Osteoblast (primary cell): ENCODE results near the gene TAS2R16. TPM values are rescaled to one million over a fixed set of nuclear protein-coding genes. Genes with fewer than 3 reads are reported as not detected.

Experiments used
- DNase-seq: peaks from one replicate; pipeline ENCODE4 v3.0.0; 2011; ENCODE audit warnings: low spot score, mixed read lengths; ENCODE audit not compliant: insufficient read length; ENCODE audit errors: missing footprints
- H2AFZ ChIP-seq: 2 replicates; pipeline ENCODE4 v1.6.0; 2011; ENCODE audit warnings: mild to moderate bottlenecking, low read length
- H3K27ac ChIP-seq: 2 replicates; pipeline ENCODE4 v1.5.1; 2011; ENCODE audit warnings: mild to moderate bottlenecking, low read depth, low read length, moderate library complexity
- H3K27me3 ChIP-seq: 2 replicates; pipeline ENCODE4 v1.6.0; 2012; ENCODE audit warnings: mild to moderate bottlenecking, control low read depth, inconsistent platforms, low read length, moderate library complexity; ENCODE audit not compliant: insufficient read depth
- H3K36me3 ChIP-seq: 2 replicates; pipeline ENCODE4 v1.5.1; 2011; ENCODE audit warnings: mild to moderate bottlenecking, low read length, control low read depth, moderate library complexity; ENCODE audit not compliant: insufficient read depth
- H3K4me1 ChIP-seq: 2 replicates; pipeline ENCODE4 v1.5.1; 2011; ENCODE audit warnings: mild to moderate bottlenecking, low read length, control low read depth, moderate library complexity; ENCODE audit not compliant: insufficient read depth
- H3K4me2 ChIP-seq: 2 replicates; pipeline ENCODE4 v1.6.0; 2011; ENCODE audit warnings: mild to moderate bottlenecking, low read length; ENCODE audit not compliant: insufficient read depth
- H3K4me3 ChIP-seq: fragments of 200-600 bp; sonication (generic); 3 replicates; pipeline ENCODE4 v1.5.1; 2012; ENCODE audit warnings: mild to moderate bottlenecking, low read length, inconsistent platforms; ENCODE audit not compliant: insufficient read depth
- H3K79me2 ChIP-seq: 2 replicates; pipeline ENCODE4 v1.6.0; 2012; ENCODE audit warnings: mild to moderate bottlenecking, low read length, control low read depth, inconsistent platforms; ENCODE audit not compliant: insufficient read depth
- H3K9me3 ChIP-seq: 2 replicates; pipeline ENCODE4 v1.5.1; 2011; ENCODE audit warnings: low read depth, low read length, control low read depth
- H4K20me1 ChIP-seq: 2 replicates; pipeline ENCODE4 v1.6.0; 2012; ENCODE audit warnings: mild to moderate bottlenecking, low read length, control low read depth; ENCODE audit not compliant: insufficient read depth
- total RNA-seq: library from RNA; depleted of rRNA; stranded (reverse); fragments of >200 nt; gene quantifications from 2 replicates; pipeline ENCODE4 v1.2.3, GENCODE V29; 2012
- TF ChIP-seq, protein P1 (sequence below): IDR thresholded peaks from 2 replicates; pipeline ENCODE4 v1.5.1; 2011; ENCODE audit warnings: mild to moderate bottlenecking, low read depth, low read length, moderate library complexity; ENCODE audit errors: extremely low read depth

TAS2R16 gene
- total RNA-seq, 1 donor: not detected

DNA sequence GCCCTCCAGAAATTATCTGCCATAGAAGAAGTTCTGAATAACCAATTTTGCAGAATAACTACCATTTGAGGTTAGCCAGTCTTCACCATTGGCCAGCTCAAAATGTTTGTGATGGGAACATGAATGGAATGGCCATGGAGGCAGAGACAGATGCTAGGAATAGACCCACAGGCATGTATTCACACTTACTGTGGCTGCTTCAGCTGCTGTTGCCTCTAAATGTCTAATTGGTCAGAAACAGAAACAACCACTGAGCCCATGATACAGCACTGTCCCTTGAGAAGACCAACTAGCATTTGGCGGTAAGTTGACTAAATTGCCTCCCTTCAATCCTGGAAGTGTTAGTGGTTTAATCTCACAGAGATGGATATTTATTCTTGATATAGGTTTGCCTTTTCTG lies 38.6 kb upstream of the TAS2R16 start:
- H3K9me3 ChIP-seq: peaks cover 2% of the 10 kb centered on the region
- DNase-seq: no peak
- TF ChIP-seq, protein P1, sequence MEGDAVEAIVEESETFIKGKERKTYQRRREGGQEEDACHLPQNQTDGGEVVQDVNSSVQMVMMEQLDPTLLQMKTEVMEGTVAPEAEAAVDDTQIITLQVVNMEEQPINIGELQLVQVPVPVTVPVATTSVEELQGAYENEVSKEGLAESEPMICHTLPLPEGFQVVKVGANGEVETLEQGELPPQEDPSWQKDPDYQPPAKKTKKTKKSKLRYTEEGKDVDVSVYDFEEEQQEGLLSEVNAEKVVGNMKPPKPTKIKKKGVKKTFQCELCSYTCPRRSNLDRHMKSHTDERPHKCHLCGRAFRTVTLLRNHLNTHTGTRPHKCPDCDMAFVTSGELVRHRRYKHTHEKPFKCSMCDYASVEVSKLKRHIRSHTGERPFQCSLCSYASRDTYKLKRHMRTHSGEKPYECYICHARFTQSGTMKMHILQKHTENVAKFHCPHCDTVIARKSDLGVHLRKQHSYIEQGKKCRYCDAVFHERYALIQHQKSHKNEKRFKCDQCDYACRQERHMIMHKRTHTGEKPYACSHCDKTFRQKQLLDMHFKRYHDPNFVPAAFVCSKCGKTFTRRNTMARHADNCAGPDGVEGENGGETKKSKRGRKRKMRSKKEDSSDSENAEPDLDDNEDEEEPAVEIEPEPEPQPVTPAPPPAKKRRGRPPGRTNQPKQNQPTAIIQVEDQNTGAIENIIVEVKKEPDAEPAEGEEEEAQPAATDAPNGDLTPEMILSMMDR: no peak

DNA sequence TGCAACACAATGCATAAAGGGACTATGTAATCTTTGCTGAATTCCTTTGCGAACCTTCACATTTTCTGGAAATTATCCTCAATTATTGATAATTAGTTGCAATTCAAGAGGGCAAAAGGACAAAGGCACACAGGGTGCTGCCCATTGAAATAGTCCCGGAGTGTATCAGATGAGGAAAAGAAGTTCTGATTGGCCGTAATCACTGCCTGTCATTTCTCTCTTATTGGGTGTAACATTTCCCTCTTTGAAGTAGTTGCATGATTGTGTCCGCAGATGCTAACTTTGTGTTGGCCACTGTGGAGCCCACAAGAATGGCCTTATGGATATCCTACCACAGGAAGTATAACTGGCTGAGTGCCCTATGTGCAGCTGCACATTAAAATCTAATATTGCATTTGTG lies 35.1 kb upstream of the TAS2R16 start:
- Histone ChIP-seq H3K79me2 (no peaks in the 10 kb centered on the region), H2AFZ (no peak overlapping the region), H3K4me1 (no peaks in the 10 kb centered on the region), H3K9me3 (peaks cover 2% of the 10 kb centered on the region), H3K27ac (no peak overlapping the region), H4K20me1 (no peaks in the 10 kb centered on the region), H3K4me2 (no peak overlapping the region), H3K36me3 (no peaks in the 10 kb centered on the region), H3K27me3 (no peaks in the 10 kb centered on the region), H3K4me3 (no peak overlapping the region)
- TF ChIP-seq, protein P1: no peak
- DNase-seq: no peak

More for the DNA sequence above, 38.6 kb upstream of the TAS2R16 start:
- Histone ChIP-seq H3K79me2 (no peaks in the 10 kb centered on the region), H4K20me1 (no peaks in the 10 kb centered on the region), H3K36me3 (no peaks in the 10 kb centered on the region), H3K27me3 (no peaks in the 10 kb centered on the region), H3K27ac (no peak overlapping the region), H2AFZ (no peak overlapping the region), H3K4me1 (no peaks in the 10 kb centered on the region), H3K4me2 (no peak overlapping the region), H3K4me3 (no peak overlapping the region)

DNA sequence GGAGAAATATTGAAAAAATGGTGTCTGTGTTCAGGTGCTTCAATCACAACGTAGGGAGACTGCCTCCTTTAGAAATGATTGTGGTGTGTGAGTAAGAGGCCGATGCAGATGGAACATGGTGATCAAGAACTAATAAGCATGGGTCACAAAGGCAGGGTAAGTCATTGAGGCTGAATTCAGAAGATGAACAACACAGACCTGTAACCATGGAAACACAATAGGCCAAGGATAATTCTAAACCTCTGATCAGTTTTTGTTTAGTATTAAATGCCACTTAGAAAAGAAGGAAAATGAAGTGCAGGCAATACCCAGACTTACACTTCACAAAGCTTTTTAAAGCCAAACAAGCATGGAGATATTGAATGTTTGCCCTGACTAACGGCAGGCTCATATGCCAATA lies 32.8 kb upstream of the TAS2R16 start:
- Histone ChIP-seq H3K4me2 (no peak overlapping the region), H2AFZ (no peak overlapping the region), H3K4me3 (no peak overlapping the region), H3K36me3 (no peaks in the 10 kb centered on the region), H3K4me1 (no peaks in the 10 kb centered on the region), H4K20me1 (no peaks in the 10 kb centered on the region), H3K27me3 (no peaks in the 10 kb centered on the region), H3K9me3 (peaks cover 2% of the 10 kb centered on the region), H3K79me2 (no peaks in the 10 kb centered on the region), H3K27ac (no peak overlapping the region)
- TF ChIP-seq, protein P1: no peak
- no peak for DNase-seq

DNA sequence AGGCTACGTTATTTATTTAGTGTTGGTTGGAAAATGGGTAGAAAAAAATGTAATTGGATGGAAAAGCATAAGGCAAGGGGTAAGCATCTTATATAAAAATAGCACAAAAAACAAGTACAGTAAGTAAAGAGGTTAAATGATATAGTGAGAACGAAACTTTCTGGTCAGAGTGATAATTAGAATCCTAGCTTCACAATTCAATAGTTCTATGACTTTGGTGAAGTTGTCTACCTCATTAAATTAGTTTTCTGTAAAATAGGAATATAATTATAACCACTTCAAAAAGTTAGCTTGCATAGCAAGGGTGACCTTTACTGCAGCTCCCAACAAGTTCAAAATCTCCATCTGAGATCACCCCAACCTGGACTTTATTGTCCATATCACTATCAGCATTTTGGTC lies 30.8 kb upstream of the TAS2R16 start:
- Histone ChIP-seq H3K4me3 (no peak overlapping the region), H3K79me2 (no peaks in the 10 kb centered on the region), H3K4me1 (no peaks in the 10 kb centered on the region), H4K20me1 (no peaks in the 10 kb centered on the region), H3K36me3 (no peaks in the 10 kb centered on the region), H2AFZ (no peak overlapping the region), H3K27ac (no peak overlapping the region), H3K4me2 (no peak overlapping the region), H3K27me3 (no peaks in the 10 kb centered on the region), H3K9me3 (peaks cover under 1% of the 10 kb centered on the region)
- TF ChIP-seq, protein P1: no peak
- DNase-seq: no peak
